K562 (cell line): ENCODE measurements around the gene DPM1. TPM values are rescaled to one million over a fixed set of nuclear protein-coding genes. Genes with fewer than 3 reads are reported as not detected.

ENCODE experiments used
- ARID1B ChIP-seq: fragments of 450-650 bp; IDR thresholded peaks from 2 replicates; pipeline ENCODE4 v1.6.1; 2016; ENCODE audit warnings: antibody characterized with exemption, mild to moderate bottlenecking, inconsistent platforms
- EP400 ChIP-seq: fragments of 450-650 bp; IDR thresholded peaks from 2 replicates; pipeline ENCODE4 v1.6.1; 2017; ENCODE audit warnings: antibody characterized with exemption, mild to moderate bottlenecking, moderate library complexity
- FOXM1 ChIP-seq, 2 experiments: fragments of 450-650 bp in 1 of 2; sonication (generic) in 1 of 2; formaldehyde crosslinking in 1 of 2; IDR thresholded peaks; 2 replicates each; pipeline versions ENCODE4 v1.6.1 to v1.9.0; 2017 to 2022; ENCODE audit warnings: low read depth in 2 of 2, mild to moderate bottlenecking in 2 of 2, missing genetic modification reagents in 1 of 2, moderate library complexity in 1 of 2
- HNRNPUL1 ChIP-seq: fragments of 200-400 bp; formaldehyde crosslinking; IDR thresholded peaks from 2 replicates; pipeline ENCODE4 v1.6.1; 2017; ENCODE audit warnings: low read length
- MTA1 ChIP-seq: fragments of 450-650 bp; IDR thresholded peaks from 2 replicates; pipeline ENCODE4 v1.6.1; 2017; ENCODE audit warnings: borderline replicate concordance
- SMARCA4 ChIP-seq: fragments of 450-650 bp; IDR thresholded peaks from 2 replicates; pipeline ENCODE4 v1.6.1; 2016
- STAG1 ChIP-seq: sonication (generic); formaldehyde crosslinking; IDR thresholded peaks from 2 replicates; pipeline ENCODE4 v1.5.0; 2020; ENCODE audit warnings: missing genetic modification reagents, borderline replicate concordance
- ZNF143 ChIP-seq: sonication (generic); formaldehyde crosslinking; IDR thresholded peaks from 2 replicates; pipeline ENCODE4 v1.9.0; 2022; ENCODE audit warnings: mild to moderate bottlenecking, missing genetic modification reagents
- ZNF24 ChIP-seq: fragments of 450-650 bp; IDR thresholded peaks from 2 replicates; pipeline ENCODE4 v1.6.1; 2016
- polyA plus RNA-seq, 8 experiments: library from polyadenylated mRNA; depleted of rRNA in 4 of 8; stranded (reverse) in 5 of 8; unstranded in 3 of 8; fragments of >200 nt; fragmentation: Nextera tagmentation in 2 of 8; fragmentation: Illumina TruSeq in 1 of 8; extraction: Ambion mirVana in 2 of 8; extraction: Trizol in 1 of 8; gene quantifications; 2 replicates each; pipeline versions ENCODE4 v1.2.1 to v1.2.3, GENCODE V29; 2011 to 2014; ENCODE audit warnings: inconsistent platforms in 1 of 8, missing spikeins in 1 of 8
- total RNA-seq, 7 experiments: library from RNA; depleted of rRNA in 6 of 7; stranded (reverse); fragments of >200 nt in 6 of 7; fragmentation: Illumina TruSeq in 2 of 7; extraction: Trizol in 2 of 7; gene quantifications; 2 replicates each; pipeline versions ENCODE4 v1.2.1 to v1.2.3, GENCODE V29; 2011 to 2021; ENCODE audit warnings: low replicate concordance in 1 of 7
- TF ChIP-seq, protein P1 (sequence below): fragments of 200-800 bp; sonication (Bioruptor generic); IDR thresholded peaks from 2 replicates; pipeline ENCODE4 v1.6.1; 2017; ENCODE audit warnings: missing genetic modification characterization, missing compliant biosample characterization
- TF ChIP-seq, protein P2 (sequence below): sonication (generic); formaldehyde crosslinking; IDR thresholded peaks from 2 replicates; pipeline ENCODE4 v1.8.0; 2022; ENCODE audit warnings: missing genetic modification reagents, mild to moderate bottlenecking, moderate library complexity, borderline replicate concordance
- TF ChIP-seq, protein P3 (sequence below): sonication (generic); formaldehyde crosslinking; IDR thresholded peaks from 2 replicates; pipeline ENCODE4 v1.8.0; 2022; ENCODE audit warnings: mild to moderate bottlenecking, missing genetic modification reagents
- TF ChIP-seq, protein P4 (sequence below): fragments of 200-800 bp; sonication (Bioruptor generic); IDR thresholded peaks from 2 replicates; pipeline ENCODE4 v1.6.1; 2016; ENCODE audit warnings: missing genetic modification characterization, missing compliant biosample characterization
- TF ChIP-seq, protein P5 (sequence below), 2 experiments: fragments of 450-650 bp in 1 of 2; sonication (generic) in 1 of 2; formaldehyde crosslinking in 1 of 2; IDR thresholded peaks in 1 of 2; conservative IDR thresholded peaks in 1 of 2; 2 replicates each; pipeline versions ENCODE4 v1.6.1 to v1.8.1; 2016 to 2023; ENCODE audit warnings: mild to moderate bottlenecking in 2 of 2, moderate library complexity in 2 of 2, inconsistent platforms in 1 of 2, missing genetic modification reagents in 1 of 2

DPM1 gene
- total and polyA plus RNA-seq, 9 of the 15 experiments (the other 6 are each of a cell fraction or from before 2014, with no cell fraction given), result 75.2 to 190 (median 153) TPM

DNA sequence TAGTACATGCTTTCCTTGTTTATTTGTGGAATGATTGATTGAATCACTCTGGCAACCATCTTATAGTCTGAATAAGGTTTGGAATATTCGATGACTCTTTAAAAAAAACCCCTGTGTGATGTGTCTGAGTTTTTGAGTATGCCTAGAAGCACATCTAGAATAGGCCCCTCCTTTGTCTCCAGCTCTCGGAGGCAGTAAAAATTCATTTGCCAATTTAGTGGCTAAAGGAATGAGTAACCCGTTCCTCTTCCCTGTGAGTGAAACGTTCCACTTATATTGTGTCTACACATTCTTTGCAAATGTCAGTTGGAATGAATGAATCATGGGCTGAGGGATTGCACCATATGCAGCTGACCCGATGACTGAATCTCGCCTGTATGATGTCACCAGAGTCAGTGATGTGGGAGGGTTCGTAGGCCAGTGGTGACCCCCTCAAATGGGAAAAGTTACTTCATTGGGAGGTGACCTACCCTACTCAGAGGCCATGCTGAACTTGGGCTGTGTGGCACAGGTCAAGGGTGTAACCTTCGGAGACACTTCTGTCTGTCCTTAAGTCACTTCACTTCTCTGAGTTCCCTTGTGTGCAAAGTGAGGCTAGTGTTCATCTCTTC lies 21.8 kb upstream of the DPM1 start (continued):
- TF ChIP-seq, protein P1, sequence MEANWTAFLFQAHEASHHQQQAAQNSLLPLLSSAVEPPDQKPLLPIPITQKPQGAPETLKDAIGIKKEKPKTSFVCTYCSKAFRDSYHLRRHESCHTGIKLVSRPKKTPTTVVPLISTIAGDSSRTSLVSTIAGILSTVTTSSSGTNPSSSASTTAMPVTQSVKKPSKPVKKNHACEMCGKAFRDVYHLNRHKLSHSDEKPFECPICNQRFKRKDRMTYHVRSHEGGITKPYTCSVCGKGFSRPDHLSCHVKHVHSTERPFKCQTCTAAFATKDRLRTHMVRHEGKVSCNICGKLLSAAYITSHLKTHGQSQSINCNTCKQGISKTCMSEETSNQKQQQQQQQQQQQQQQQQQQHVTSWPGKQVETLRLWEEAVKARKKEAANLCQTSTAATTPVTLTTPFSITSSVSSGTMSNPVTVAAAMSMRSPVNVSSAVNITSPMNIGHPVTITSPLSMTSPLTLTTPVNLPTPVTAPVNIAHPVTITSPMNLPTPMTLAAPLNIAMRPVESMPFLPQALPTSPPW (CRISPR knock-in tag), result no peak
- no peak for TF ChIP-seq MTA1
- TF ChIP-seq, protein P2, sequence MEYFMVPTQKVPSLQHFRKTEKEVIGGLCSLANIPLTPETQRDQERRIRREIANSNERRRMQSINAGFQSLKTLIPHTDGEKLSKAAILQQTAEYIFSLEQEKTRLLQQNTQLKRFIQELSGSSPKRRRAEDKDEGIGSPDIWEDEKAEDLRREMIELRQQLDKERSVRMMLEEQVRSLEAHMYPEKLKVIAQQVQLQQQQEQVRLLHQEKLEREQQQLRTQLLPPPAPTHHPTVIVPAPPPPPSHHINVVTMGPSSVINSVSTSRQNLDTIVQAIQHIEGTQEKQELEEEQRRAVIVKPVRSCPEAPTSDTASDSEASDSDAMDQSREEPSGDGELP, result peak; percentile 49
- TF ChIP-seq, protein P3, sequence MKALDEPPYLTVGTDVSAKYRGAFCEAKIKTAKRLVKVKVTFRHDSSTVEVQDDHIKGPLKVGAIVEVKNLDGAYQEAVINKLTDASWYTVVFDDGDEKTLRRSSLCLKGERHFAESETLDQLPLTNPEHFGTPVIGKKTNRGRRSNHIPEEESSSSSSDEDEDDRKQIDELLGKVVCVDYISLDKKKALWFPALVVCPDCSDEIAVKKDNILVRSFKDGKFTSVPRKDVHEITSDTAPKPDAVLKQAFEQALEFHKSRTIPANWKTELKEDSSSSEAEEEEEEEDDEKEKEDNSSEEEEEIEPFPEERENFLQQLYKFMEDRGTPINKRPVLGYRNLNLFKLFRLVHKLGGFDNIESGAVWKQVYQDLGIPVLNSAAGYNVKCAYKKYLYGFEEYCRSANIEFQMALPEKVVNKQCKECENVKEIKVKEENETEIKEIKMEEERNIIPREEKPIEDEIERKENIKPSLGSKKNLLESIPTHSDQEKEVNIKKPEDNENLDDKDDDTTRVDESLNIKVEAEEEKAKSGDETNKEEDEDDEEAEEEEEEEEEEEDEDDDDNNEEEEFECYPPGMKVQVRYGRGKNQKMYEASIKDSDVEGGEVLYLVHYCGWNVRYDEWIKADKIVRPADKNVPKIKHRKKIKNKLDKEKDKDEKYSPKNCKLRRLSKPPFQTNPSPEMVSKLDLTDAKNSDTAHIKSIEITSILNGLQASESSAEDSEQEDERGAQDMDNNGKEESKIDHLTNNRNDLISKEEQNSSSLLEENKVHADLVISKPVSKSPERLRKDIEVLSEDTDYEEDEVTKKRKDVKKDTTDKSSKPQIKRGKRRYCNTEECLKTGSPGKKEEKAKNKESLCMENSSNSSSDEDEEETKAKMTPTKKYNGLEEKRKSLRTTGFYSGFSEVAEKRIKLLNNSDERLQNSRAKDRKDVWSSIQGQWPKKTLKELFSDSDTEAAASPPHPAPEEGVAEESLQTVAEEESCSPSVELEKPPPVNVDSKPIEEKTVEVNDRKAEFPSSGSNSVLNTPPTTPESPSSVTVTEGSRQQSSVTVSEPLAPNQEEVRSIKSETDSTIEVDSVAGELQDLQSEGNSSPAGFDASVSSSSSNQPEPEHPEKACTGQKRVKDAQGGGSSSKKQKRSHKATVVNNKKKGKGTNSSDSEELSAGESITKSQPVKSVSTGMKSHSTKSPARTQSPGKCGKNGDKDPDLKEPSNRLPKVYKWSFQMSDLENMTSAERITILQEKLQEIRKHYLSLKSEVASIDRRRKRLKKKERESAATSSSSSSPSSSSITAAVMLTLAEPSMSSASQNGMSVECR, result no peak
- no peak for TF ChIP-seq FOXM1 (IDR thresholded peaks at IDR 0.05; ENCODE audit: low read depth)
- TF ChIP-seq FOXM1 (CRISPR knock-in tag; IDR thresholded peaks at IDR 0.05; ENCODE audit: low read depth), result no peak
- TF ChIP-seq SMARCA4, result peak; percentile 47; the same call in 1 of the 2 replicates
- no peak for TF ChIP-seq EP400
- TF ChIP-seq, protein P4, sequence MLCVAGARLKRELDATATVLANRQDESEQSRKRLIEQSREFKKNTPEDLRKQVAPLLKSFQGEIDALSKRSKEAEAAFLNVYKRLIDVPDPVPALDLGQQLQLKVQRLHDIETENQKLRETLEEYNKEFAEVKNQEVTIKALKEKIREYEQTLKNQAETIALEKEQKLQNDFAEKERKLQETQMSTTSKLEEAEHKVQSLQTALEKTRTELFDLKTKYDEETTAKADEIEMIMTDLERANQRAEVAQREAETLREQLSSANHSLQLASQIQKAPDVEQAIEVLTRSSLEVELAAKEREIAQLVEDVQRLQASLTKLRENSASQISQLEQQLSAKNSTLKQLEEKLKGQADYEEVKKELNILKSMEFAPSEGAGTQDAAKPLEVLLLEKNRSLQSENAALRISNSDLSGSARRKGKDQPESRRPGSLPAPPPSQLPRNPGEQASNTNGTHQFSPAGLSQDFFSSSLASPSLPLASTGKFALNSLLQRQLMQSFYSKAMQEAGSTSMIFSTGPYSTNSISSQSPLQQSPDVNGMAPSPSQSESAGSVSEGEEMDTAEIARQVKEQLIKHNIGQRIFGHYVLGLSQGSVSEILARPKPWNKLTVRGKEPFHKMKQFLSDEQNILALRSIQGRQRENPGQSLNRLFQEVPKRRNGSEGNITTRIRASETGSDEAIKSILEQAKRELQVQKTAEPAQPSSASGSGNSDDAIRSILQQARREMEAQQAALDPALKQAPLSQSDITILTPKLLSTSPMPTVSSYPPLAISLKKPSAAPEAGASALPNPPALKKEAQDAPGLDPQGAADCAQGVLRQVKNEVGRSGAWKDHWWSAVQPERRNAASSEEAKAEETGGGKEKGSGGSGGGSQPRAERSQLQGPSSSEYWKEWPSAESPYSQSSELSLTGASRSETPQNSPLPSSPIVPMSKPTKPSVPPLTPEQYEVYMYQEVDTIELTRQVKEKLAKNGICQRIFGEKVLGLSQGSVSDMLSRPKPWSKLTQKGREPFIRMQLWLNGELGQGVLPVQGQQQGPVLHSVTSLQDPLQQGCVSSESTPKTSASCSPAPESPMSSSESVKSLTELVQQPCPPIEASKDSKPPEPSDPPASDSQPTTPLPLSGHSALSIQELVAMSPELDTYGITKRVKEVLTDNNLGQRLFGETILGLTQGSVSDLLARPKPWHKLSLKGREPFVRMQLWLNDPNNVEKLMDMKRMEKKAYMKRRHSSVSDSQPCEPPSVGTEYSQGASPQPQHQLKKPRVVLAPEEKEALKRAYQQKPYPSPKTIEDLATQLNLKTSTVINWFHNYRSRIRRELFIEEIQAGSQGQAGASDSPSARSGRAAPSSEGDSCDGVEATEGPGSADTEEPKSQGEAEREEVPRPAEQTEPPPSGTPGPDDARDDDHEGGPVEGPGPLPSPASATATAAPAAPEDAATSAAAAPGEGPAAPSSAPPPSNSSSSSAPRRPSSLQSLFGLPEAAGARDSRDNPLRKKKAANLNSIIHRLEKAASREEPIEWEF (CRISPR knock-in tag), result no peak
- no peak for TF ChIP-seq HNRNPUL1
- TF ChIP-seq, protein P5, sequence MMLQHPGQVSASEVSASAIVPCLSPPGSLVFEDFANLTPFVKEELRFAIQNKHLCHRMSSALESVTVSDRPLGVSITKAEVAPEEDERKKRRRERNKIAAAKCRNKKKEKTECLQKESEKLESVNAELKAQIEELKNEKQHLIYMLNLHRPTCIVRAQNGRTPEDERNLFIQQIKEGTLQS (IDR thresholded peaks at IDR 0.05), result peak; percentile 97
- TF ChIP-seq, protein P5 (CRISPR knock-in tag; conservative IDR thresholded peaks at IDR 0.05), result no peak
- peak; percentile 72 for TF ChIP-seq ZNF24
- no peak for TF ChIP-seq ZNF143 (CRISPR knock-in tag)
- TF ChIP-seq STAG1, result no peak
- peak; percentile 44; the same call in 1 of the 2 replicates for TF ChIP-seq ARID1B
